AG10803 (cell line): ENCODE results near the gene NEDD4L.

Experiments
- DNase-seq: peaks from one replicate; pipeline ENCODE4 v3.0.0; 2010; ENCODE audit warnings: low read depth
- H3K4me3 ChIP-seq: 2 replicates; pipeline ENCODE4 v1.5.1; 2011; ENCODE audit warnings: mild to moderate bottlenecking, low read length, control low read depth
- CTCF ChIP-seq: conservative IDR thresholded peaks from 2 replicates; pipeline ENCODE4 v1.5.1; 2011; ENCODE audit warnings: mild to moderate bottlenecking, low read length, control low read depth, inconsistent platforms

Gene NEDD4L

GRCh38 chr18:58313491-58314032 is 269.5 kb downstream of the NEDD4L start:
- DNase-seq: no peak
- TF ChIP-seq CTCF: no peak
- H3K4me3 ChIP-seq: no peak overlapping the region

GRCh38 chr18:58314284-58314683 is 270.3 kb downstream of the NEDD4L start:
- peak; percentile 97 for DNase-seq
- no peak overlapping the region for H3K4me3 ChIP-seq
- no peak for TF ChIP-seq CTCF

- no peak for DNase-seq
- no peak for TF ChIP-seq CTCF
Observed at GRCh38 chr18:58315041-58315440, 271.0 kb downstream of the NEDD4L start.

GRCh38 chr18:58315739-58316215 is 271.8 kb downstream of the NEDD4L start:
- DNase-seq: no peak
- no peak overlapping the region for H3K4me3 ChIP-seq
- no peak for TF ChIP-seq CTCF

More at GRCh38 chr18:58315041-58315440, 271.0 kb downstream of the NEDD4L start:
- H3K4me3 ChIP-seq: no peak overlapping the region

- TF ChIP-seq CTCF: no peak
- DNase-seq: no peak
- H3K4me3 ChIP-seq: no peak overlapping the region
Observed at GRCh38 chr18:58316396-58317342, 272.6 kb downstream of the NEDD4L start.

- TF ChIP-seq CTCF: no peak
- DNase-seq: no peak
- H3K4me3 ChIP-seq: no peak overlapping the region
Observed at GRCh38 chr18:58319719-58320118, 275.7 kb downstream of the NEDD4L start.
